ENCODE data around the gene ZMYND8.

ZMYND8 gene

GRCh38 chr20:47332381-47333206, 23.9 kb downstream of the ZMYND8 start:
- no peak for DNase-seq

GRCh38 chr20:47330933-47331708, 25.4 kb downstream of the ZMYND8 start:
- no peak for DNase-seq

GRCh38 chr20:47330071-47330470, 26.4 kb downstream of the ZMYND8 start:
- DNase-seq, result no peak

- DNase-seq, result no peak
These were observed 28.4 kb downstream of the ZMYND8 start for GRCh38 chr20:47328129-47328528.

GRCh38 chr20:47327711-47328110, 28.8 kb downstream of the ZMYND8 start:
- DNase-seq, result no peak

GRCh38 chr20:47326658-47327268, 29.7 kb downstream of the ZMYND8 start:
- DNase-seq, result no peak

GRCh38 chr20:47325242-47325641, 31.3 kb downstream of the ZMYND8 start:
- DNase-seq, result no peak

- DNase-seq, result no peak
These were observed 35.3 kb downstream of the ZMYND8 start for GRCh38 chr20:47320990-47321805.

- no peak for DNase-seq
These were observed 36.8 kb downstream of the ZMYND8 start for GRCh38 chr20:47319517-47320252.

GRCh38 chr20:47318586-47319516, 37.6 kb downstream of the ZMYND8 start:
- no peak for DNase-seq

GRCh38 chr20:47318027-47318585, 38.4 kb downstream of the ZMYND8 start:
- DNase-seq, result no peak

GRCh38 chr20:47317127-47317895, 39.2 kb downstream of the ZMYND8 start:
- peak; percentile 83 for DNase-seq

GRCh38 chr20:47316776-47317126, 39.7 kb downstream of the ZMYND8 start:
- no peak for DNase-seq

- no peak for DNase-seq
These were observed 41.0 kb downstream of the ZMYND8 start for GRCh38 chr20:47315339-47316056.

- DNase-seq, result no peak
These were observed 41.7 kb downstream of the ZMYND8 start for GRCh38 chr20:47314647-47315338.

GRCh38 chr20:47311967-47312681, 44.4 kb downstream of the ZMYND8 start:
- DNase-seq, result no peak

- DNase-seq, result no peak
These were observed 45.3 kb downstream of the ZMYND8 start for GRCh38 chr20:47311211-47311610.

GRCh38 chr20:47310729-47311128, 45.8 kb downstream of the ZMYND8 start:
- no peak for DNase-seq

All from activated effector memory CD4-positive, alpha-beta T cell treated with anti-CD3 and anti-CD28 coated beads, Interleukin-2, amount 50 U/mL, for 16 hours (primary cell).